ENCODE measurements around the gene CAMK1G.

CAMK1G gene

GRCh38 chr1:209549443-209550205 lies 33.9 kb upstream of the CAMK1G start:
- no peaks in the 10 kb centered on the region for H3K9me3 ChIP-seq (ENCODE audit: control insufficient read depth, low read length)

GRCh38 chr1:209550519-209550918 lies 33.0 kb upstream of the CAMK1G start:
- 89 to 91% methylated on average over 1 to 2 of the region's 2 CpGs for WGBS, 2 experiments
- no peaks in the 10 kb centered on the region for H3K36me3 ChIP-seq (ENCODE audit: control insufficient read depth, insufficient read depth, low read length)
- H3K27me3 ChIP-seq (ENCODE audit: control insufficient read depth, insufficient read depth, low read length, poor library complexity, severe bottlenecking): peaks cover 14% of the 10 kb centered on the region
- no peaks in the 10 kb centered on the region for H3K4me1 ChIP-seq (ENCODE audit: control insufficient read depth, insufficient read depth, low read length)
- H3K4me3 ChIP-seq (ENCODE audit: insufficient read depth, low read depth, low read length): no peak overlapping the region
- no peaks in the 10 kb centered on the region for H3K9me3 ChIP-seq (ENCODE audit: control insufficient read depth, low read length)
- no peak overlapping the region for H3K27ac ChIP-seq (ENCODE audit: insufficient read depth, low read depth, low read length, poor library complexity, severe bottlenecking)

More at GRCh38 chr1:209549443-209550205, 33.9 kb upstream of the CAMK1G start:
- 22 to 29% methylated on average over 6 of the region's 6 CpGs for WGBS, 2 experiments
- H3K27ac ChIP-seq (ENCODE audit: insufficient read depth, low read depth, low read length, poor library complexity, severe bottlenecking): no peak overlapping the region
- H3K36me3 ChIP-seq (ENCODE audit: control insufficient read depth, insufficient read depth, low read length): no peaks in the 10 kb centered on the region
- no peak overlapping the region for H3K4me3 ChIP-seq (ENCODE audit: insufficient read depth, low read depth, low read length)
- H3K4me1 ChIP-seq (ENCODE audit: control insufficient read depth, insufficient read depth, low read length): no peaks in the 10 kb centered on the region
- H3K27me3 ChIP-seq (ENCODE audit: control insufficient read depth, insufficient read depth, low read length, poor library complexity, severe bottlenecking): peaks cover 14% of the 10 kb centered on the region

- WGBS, 2 experiments: 27% methylated on average over 5 of the region's 5 CpGs
- Histone ChIP-seq H3K4me1 (ENCODE audit: control insufficient read depth, insufficient read depth, low read length) (peaks cover 9% of the 10 kb centered on the region), H3K4me3 (ENCODE audit: insufficient read depth, low read depth, low read length) (no peak overlapping the region), H3K9me3 (ENCODE audit: control insufficient read depth, low read length) (no peaks in the 10 kb centered on the region), H3K27me3 (ENCODE audit: control insufficient read depth, insufficient read depth, low read length, poor library complexity, severe bottlenecking) (peaks cover 9% of the 10 kb centered on the region), H3K36me3 (ENCODE audit: control insufficient read depth, insufficient read depth, low read length) (no peaks in the 10 kb centered on the region), H3K27ac (ENCODE audit: insufficient read depth, low read depth, low read length, poor library complexity, severe bottlenecking) (no peak overlapping the region)
These were observed 30.9 kb upstream of the CAMK1G start for GRCh38 chr1:209552406-209553264.

GRCh38 chr1:209554761-209555611 lies 28.5 kb upstream of the CAMK1G start:
- Histone ChIP-seq H3K36me3 (ENCODE audit: control insufficient read depth, insufficient read depth, low read length) (no peaks in the 10 kb centered on the region), H3K4me3 (ENCODE audit: insufficient read depth, low read depth, low read length) (no peak overlapping the region), H3K27me3 (ENCODE audit: control insufficient read depth, insufficient read depth, low read length, poor library complexity, severe bottlenecking) (no peaks in the 10 kb centered on the region), H3K4me1 (ENCODE audit: control insufficient read depth, insufficient read depth, low read length) (peaks cover 9% of the 10 kb centered on the region), H3K27ac (ENCODE audit: insufficient read depth, low read depth, low read length, poor library complexity, severe bottlenecking) (no peak overlapping the region), H3K9me3 (ENCODE audit: control insufficient read depth, low read length) (no peaks in the 10 kb centered on the region)
- 90 to 91% methylated on average over 9 of the region's 9 CpGs for WGBS, 2 experiments

- WGBS, 2 experiments: 14 to 26% methylated on average over 1 of the region's 1 CpG
- H3K9me3 ChIP-seq (ENCODE audit: control insufficient read depth, low read length): no peaks in the 10 kb centered on the region
- H3K4me3 ChIP-seq (ENCODE audit: insufficient read depth, low read depth, low read length): no peak overlapping the region
- no peak overlapping the region for H3K27ac ChIP-seq (ENCODE audit: insufficient read depth, low read depth, low read length, poor library complexity, severe bottlenecking)
- peaks cover 14% of the 10 kb centered on the region for H3K4me1 ChIP-seq (ENCODE audit: control insufficient read depth, insufficient read depth, low read length)
- no peaks in the 10 kb centered on the region for H3K36me3 ChIP-seq (ENCODE audit: control insufficient read depth, insufficient read depth, low read length)
- H3K27me3 ChIP-seq (ENCODE audit: control insufficient read depth, insufficient read depth, low read length, poor library complexity, severe bottlenecking): no peaks in the 10 kb centered on the region
These were observed 27.3 kb upstream of the CAMK1G start for GRCh38 chr1:209556162-209556690.

GRCh38 chr1:209557221-209557620 lies 26.3 kb upstream of the CAMK1G start:
- Histone ChIP-seq H3K27me3 (ENCODE audit: control insufficient read depth, insufficient read depth, low read length, poor library complexity, severe bottlenecking) (no peaks in the 10 kb centered on the region), H3K36me3 (ENCODE audit: control insufficient read depth, insufficient read depth, low read length) (no peaks in the 10 kb centered on the region), H3K9me3 (ENCODE audit: control insufficient read depth, low read length) (no peaks in the 10 kb centered on the region), H3K27ac (ENCODE audit: insufficient read depth, low read depth, low read length, poor library complexity, severe bottlenecking) (no peak overlapping the region), H3K4me1 (ENCODE audit: control insufficient read depth, insufficient read depth, low read length) (peaks cover 21% of the 10 kb centered on the region), H3K4me3 (ENCODE audit: insufficient read depth, low read depth, low read length) (no peak overlapping the region)

GRCh38 chr1:209560529-209560928 lies 23.0 kb upstream of the CAMK1G start:
- H3K36me3 ChIP-seq (ENCODE audit: control insufficient read depth, insufficient read depth, low read length): no peaks in the 10 kb centered on the region
- WGBS, 2 experiments: 79 to 84% methylated on average over 3 of the region's 3 CpGs
- H3K4me1 ChIP-seq (ENCODE audit: control insufficient read depth, insufficient read depth, low read length): peaks cover 21% of the 10 kb centered on the region
- H3K27ac ChIP-seq (ENCODE audit: insufficient read depth, low read depth, low read length, poor library complexity, severe bottlenecking): no peak overlapping the region
- H3K4me3 ChIP-seq (ENCODE audit: insufficient read depth, low read depth, low read length): no peak overlapping the region
- no peaks in the 10 kb centered on the region for H3K9me3 ChIP-seq (ENCODE audit: control insufficient read depth, low read length)
- peaks cover 3% of the 10 kb centered on the region for H3K27me3 ChIP-seq (ENCODE audit: control insufficient read depth, insufficient read depth, low read length, poor library complexity, severe bottlenecking)

GRCh38 chr1:209560952-209561351 lies 22.6 kb upstream of the CAMK1G start:
- H3K4me3 ChIP-seq (ENCODE audit: insufficient read depth, low read depth, low read length): no peak overlapping the region
- no peaks in the 10 kb centered on the region for H3K9me3 ChIP-seq (ENCODE audit: control insufficient read depth, low read length)
- no peak overlapping the region for H3K27ac ChIP-seq (ENCODE audit: insufficient read depth, low read depth, low read length, poor library complexity, severe bottlenecking)
- WGBS, 2 experiments: 82 to 86% methylated on average over 8 to 10 of the region's 10 CpGs
- H3K27me3 ChIP-seq (ENCODE audit: control insufficient read depth, insufficient read depth, low read length, poor library complexity, severe bottlenecking): peaks cover 3% of the 10 kb centered on the region
- H3K36me3 ChIP-seq (ENCODE audit: control insufficient read depth, insufficient read depth, low read length): no peaks in the 10 kb centered on the region
- H3K4me1 ChIP-seq (ENCODE audit: control insufficient read depth, insufficient read depth, low read length): peaks cover 19% of the 10 kb centered on the region

- Histone ChIP-seq H3K36me3 (ENCODE audit: control insufficient read depth, insufficient read depth, low read length) (no peaks in the 10 kb centered on the region), H3K4me1 (ENCODE audit: control insufficient read depth, insufficient read depth, low read length) (peaks cover 14% of the 10 kb centered on the region), H3K27me3 (ENCODE audit: control insufficient read depth, insufficient read depth, low read length, poor library complexity, severe bottlenecking) (peaks cover 3% of the 10 kb centered on the region), H3K27ac (ENCODE audit: insufficient read depth, low read depth, low read length, poor library complexity, severe bottlenecking) (no peak overlapping the region), H3K9me3 (ENCODE audit: control insufficient read depth, low read length) (no peaks in the 10 kb centered on the region), H3K4me3 (ENCODE audit: insufficient read depth, low read depth, low read length) (no peak overlapping the region)
- WGBS, 2 experiments: 68% methylated on average over 6 of the region's 6 CpGs
These were observed 22.0 kb upstream of the CAMK1G start for GRCh38 chr1:209561532-209561931.
